ENCODE results near the gene SCNN1A.

The SCNN1A gene

GRCh38 chr12:6330999-6331714 is 44.2 kb downstream of the SCNN1A start:
- no peak for DNase-seq

- no peak for DNase-seq
Observed at GRCh38 chr12:6330192-6330591, 45.2 kb downstream of the SCNN1A start.

GRCh38 chr12:6329703-6330064 is 45.7 kb downstream of the SCNN1A start:
- DNase-seq, result no peak

- no peak for DNase-seq
Observed at GRCh38 chr12:6328945-6329702, 46.2 kb downstream of the SCNN1A start.

- DNase-seq, result no peak
Observed at GRCh38 chr12:6328045-6328779, 47.2 kb downstream of the SCNN1A start.

- no peak for DNase-seq
Observed at GRCh38 chr12:6327229-6328041, 47.9 kb downstream of the SCNN1A start.

GRCh38 chr12:6326316-6327228 is 48.8 kb downstream of the SCNN1A start:
- DNase-seq, result no peak

GRCh38 chr12:6324936-6325750 is 50.2 kb downstream of the SCNN1A start:
- DNase-seq, result no peak

GRCh38 chr12:6323995-6324711 is 51.2 kb downstream of the SCNN1A start:
- DNase-seq, result no peak

GRCh38 chr12:6323340-6323994 is 51.9 kb downstream of the SCNN1A start:
- no peak for DNase-seq

GRCh38 chr12:6322969-6323339 is 52.4 kb downstream of the SCNN1A start:
- no peak for DNase-seq

- no peak for DNase-seq
Observed at GRCh38 chr12:6322352-6322751, 53.0 kb downstream of the SCNN1A start.

- DNase-seq, result no peak
Observed at GRCh38 chr12:6321905-6322304, 53.5 kb downstream of the SCNN1A start.

- no peak for DNase-seq
Observed at GRCh38 chr12:6319446-6319845, 55.9 kb downstream of the SCNN1A start.

GRCh38 chr12:6318440-6318879 is 56.9 kb downstream of the SCNN1A start:
- DNase-seq, result no peak

GRCh38 chr12:6317693-6318439 is 57.5 kb downstream of the SCNN1A start:
- DNase-seq, result no peak

- no peak for DNase-seq
Observed at GRCh38 chr12:6316921-6317692, 58.3 kb downstream of the SCNN1A start.
